ENCODE results near the gene SEPTIN6. TPM values are rescaled to one million over a fixed set of nuclear protein-coding genes. Genes with fewer than 3 reads are reported as not detected.

Gene SEPTIN6
- polyA plus RNA-seq, 2 of the 4 experiments (the other 2 are of a cell fraction): 12.9 to 15.2 TPM

GRCh38 chrX:119655125-119655524 is 37.8 kb downstream of the SEPTIN6 start:
- H3K4me3 ChIP-seq: no peak overlapping the region
- ChIA-PET POLR2A (no interaction called here), CTCF (interaction anchor here (0.7 to 2.0 kb wide), 3 partner anchors 12 to 45 kb away, joined by 3 to 6 read pairs (median 3); no protein-coding TSS in a partner anchor)
- FAIRE-seq (no peak), DNase-seq (ENCODE audit: low read depth in 1 of 2, low spot score in 1 of 2) (peak in 1 of 2 experiments; percentile 11), ATAC-seq (peak in 1 of 2 experiments; percentile 38; a peak in 3 of 6 replicates)
- WGBS (ENCODE audit: missing lambda C conversion rate): 65% methylated on average over 6 of the region's 6 CpGs
- no peaks in the 10 kb centered on the region for H3K4me1 ChIP-seq
- TF ChIP-seq TP53 (CRISPR knock-in tag; IDR thresholded peaks at IDR 0.05) (no peak), MAFK (IDR thresholded peaks at IDR 0.05; ENCODE audit: partially characterized antibody) (no peak), HOXB13 (CRISPR knock-in tag; IDR thresholded peaks at IDR 0.05; ENCODE audit: low read depth) (no peak), BHLHE40 (IDR thresholded peaks at IDR 0.05; ENCODE audit: low read depth, low read length) (no peak), RAD21 (conservative IDR thresholded peaks at IDR 0.05 in 1 of 2, IDR thresholded peaks at IDR 0.05 in 1 of 2) (no peak), SMC3 (IDR thresholded peaks at IDR 0.05) (no peak), CBX2 (IDR thresholded peaks at IDR 0.05; ENCODE audit: borderline replicate concordance, low read depth) (no peak), MAZ (IDR thresholded peaks at IDR 0.05; ENCODE audit: borderline replicate concordance, low read depth, low read length) (no peak), HDAC2 (IDR thresholded peaks at IDR 0.05) (no peak), CBX8 (IDR thresholded peaks at IDR 0.05) (no peak), HOXA7 (CRISPR knock-in tag; IDR thresholded peaks at IDR 0.05) (no peak), BCL3 (IDR thresholded peaks at IDR 0.05) (no peak), FOSB (CRISPR knock-in tag; IDR thresholded peaks at IDR 0.05) (no peak), JUN (IDR thresholded peaks at IDR 0.05) (no peak)
- TF ChIP-seq, protein P1, sequence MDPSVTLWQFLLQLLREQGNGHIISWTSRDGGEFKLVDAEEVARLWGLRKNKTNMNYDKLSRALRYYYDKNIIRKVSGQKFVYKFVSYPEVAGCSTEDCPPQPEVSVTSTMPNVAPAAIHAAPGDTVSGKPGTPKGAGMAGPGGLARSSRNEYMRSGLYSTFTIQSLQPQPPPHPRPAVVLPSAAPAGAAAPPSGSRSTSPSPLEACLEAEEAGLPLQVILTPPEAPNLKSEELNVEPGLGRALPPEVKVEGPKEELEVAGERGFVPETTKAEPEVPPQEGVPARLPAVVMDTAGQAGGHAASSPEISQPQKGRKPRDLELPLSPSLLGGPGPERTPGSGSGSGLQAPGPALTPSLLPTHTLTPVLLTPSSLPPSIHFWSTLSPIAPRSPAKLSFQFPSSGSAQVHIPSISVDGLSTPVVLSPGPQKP (IDR thresholded peaks at IDR 0.05; ENCODE audit: low read depth, low read length): no peak
- TF ChIP-seq, protein P2, sequence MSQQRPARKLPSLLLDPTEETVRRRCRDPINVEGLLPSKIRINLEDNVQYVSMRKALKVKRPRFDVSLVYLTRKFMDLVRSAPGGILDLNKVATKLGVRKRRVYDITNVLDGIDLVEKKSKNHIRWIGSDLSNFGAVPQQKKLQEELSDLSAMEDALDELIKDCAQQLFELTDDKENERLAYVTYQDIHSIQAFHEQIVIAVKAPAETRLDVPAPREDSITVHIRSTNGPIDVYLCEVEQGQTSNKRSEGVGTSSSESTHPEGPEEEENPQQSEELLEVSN (IDR thresholded peaks at IDR 0.05; ENCODE audit: borderline replicate concordance, low read depth): no peak
- no peak overlapping the region for H3K27ac ChIP-seq
- H3K9me3 ChIP-seq: no peaks in the 10 kb centered on the region
- H3K4me2 ChIP-seq: no peak overlapping the region

DNA sequence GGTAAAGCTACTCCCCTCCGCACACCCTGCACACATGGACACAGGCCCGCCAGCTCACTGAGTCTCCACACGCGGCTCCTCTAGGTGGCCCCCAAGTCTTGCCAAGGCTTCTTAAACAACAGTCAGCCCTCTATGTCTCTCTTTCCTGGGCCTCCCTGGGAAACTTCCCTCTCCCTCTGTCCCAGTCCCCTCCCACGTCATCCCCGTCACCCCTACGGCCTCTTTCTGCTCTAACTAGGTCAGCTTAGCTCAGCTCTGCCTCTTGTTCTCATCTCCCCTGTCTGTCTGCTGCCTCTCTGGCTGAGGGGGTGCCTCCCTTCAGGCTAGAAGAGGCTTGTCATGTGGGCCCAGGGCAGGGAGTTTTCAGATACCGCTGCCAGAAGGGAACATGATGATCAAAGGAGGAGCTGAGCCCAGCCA is 38.8 kb downstream of the SEPTIN6 start:
- H3K4me2 ChIP-seq: no peak overlapping the region
- ChIA-PET CTCF (interaction anchor here (1.2 to 2.0 kb wide), 2 partner anchors 21 to 44 kb away, joined by 3 to 6 read pairs; no protein-coding TSS in a partner anchor), POLR2A (no interaction called here)
- H3K4me3 ChIP-seq: no peak overlapping the region
- no peaks in the 10 kb centered on the region for H3K4me1 ChIP-seq
- TF ChIP-seq PBX3 (IDR thresholded peaks at IDR 0.05): no peak
- TF ChIP-seq, protein P3, sequence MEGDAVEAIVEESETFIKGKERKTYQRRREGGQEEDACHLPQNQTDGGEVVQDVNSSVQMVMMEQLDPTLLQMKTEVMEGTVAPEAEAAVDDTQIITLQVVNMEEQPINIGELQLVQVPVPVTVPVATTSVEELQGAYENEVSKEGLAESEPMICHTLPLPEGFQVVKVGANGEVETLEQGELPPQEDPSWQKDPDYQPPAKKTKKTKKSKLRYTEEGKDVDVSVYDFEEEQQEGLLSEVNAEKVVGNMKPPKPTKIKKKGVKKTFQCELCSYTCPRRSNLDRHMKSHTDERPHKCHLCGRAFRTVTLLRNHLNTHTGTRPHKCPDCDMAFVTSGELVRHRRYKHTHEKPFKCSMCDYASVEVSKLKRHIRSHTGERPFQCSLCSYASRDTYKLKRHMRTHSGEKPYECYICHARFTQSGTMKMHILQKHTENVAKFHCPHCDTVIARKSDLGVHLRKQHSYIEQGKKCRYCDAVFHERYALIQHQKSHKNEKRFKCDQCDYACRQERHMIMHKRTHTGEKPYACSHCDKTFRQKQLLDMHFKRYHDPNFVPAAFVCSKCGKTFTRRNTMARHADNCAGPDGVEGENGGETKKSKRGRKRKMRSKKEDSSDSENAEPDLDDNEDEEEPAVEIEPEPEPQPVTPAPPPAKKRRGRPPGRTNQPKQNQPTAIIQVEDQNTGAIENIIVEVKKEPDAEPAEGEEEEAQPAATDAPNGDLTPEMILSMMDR (IDR thresholded peaks at IDR 0.05): no peak
- TF ChIP-seq USF2 (IDR thresholded peaks at IDR 0.05): no peak
- no peak for TF ChIP-seq JUN (IDR thresholded peaks at IDR 0.05)
- no peak for TF ChIP-seq CEBPB (IDR thresholded peaks at IDR 0.05)
- TF ChIP-seq MAFK (IDR thresholded peaks at IDR 0.05; ENCODE audit: partially characterized antibody): no peak
- no peak for TF ChIP-seq GATA3 (IDR thresholded peaks at IDR 0.05; ENCODE audit: borderline replicate concordance)
- TF ChIP-seq BCL3 (IDR thresholded peaks at IDR 0.05): no peak
- TF ChIP-seq HOXA7 (CRISPR knock-in tag; IDR thresholded peaks at IDR 0.05): no peak
- TF ChIP-seq EHMT2 (IDR thresholded peaks at IDR 0.05; ENCODE audit: low read depth): no peak
- TF ChIP-seq RAD21 (conservative IDR thresholded peaks at IDR 0.05 in 1 of 2, IDR thresholded peaks at IDR 0.05 in 1 of 2): no peak
- TF ChIP-seq SMC3 (IDR thresholded peaks at IDR 0.05): no peak
- TF ChIP-seq RFX5 (IDR thresholded peaks at IDR 0.05): no peak
- TF ChIP-seq RNF2 (IDR thresholded peaks at IDR 0.05; ENCODE audit: borderline replicate concordance, low read depth): no peak
- no peak for TF ChIP-seq HDAC2 (IDR thresholded peaks at IDR 0.05)
- TF ChIP-seq SREBF2 (IDR thresholded peaks at IDR 0.05): no peak
- no peak overlapping the region for H3K27ac ChIP-seq
- 92% methylated on average over 6 of the region's 8 CpGs for WGBS (ENCODE audit: missing lambda C conversion rate)
- no peaks in the 10 kb centered on the region for H3K9me3 ChIP-seq
- DNase-seq (ENCODE audit: low read depth in 1 of 2, low spot score in 1 of 2) (no peak), FAIRE-seq (no peak), ATAC-seq (peak in 1 of 2 experiments; percentile 56; a peak in 3 of 6 replicates)
